Measurements from ENCODE around the gene ATP1A4.

Gene ATP1A4

GRCh38 chr1:160207771-160208556 lies 56.6 kb downstream of the ATP1A4 start:
- no peak for DNase-seq

GRCh38 chr1:160208557-160209320 lies 57.3 kb downstream of the ATP1A4 start:
- no peak for DNase-seq

GRCh38 chr1:160209321-160210046 lies 58.1 kb downstream of the ATP1A4 start:
- no peak for DNase-seq

- no peak for DNase-seq
Measured at GRCh38 chr1:160210561-160210960, 59.2 kb downstream of the ATP1A4 start.

GRCh38 chr1:160211046-160211790 lies 59.8 kb downstream of the ATP1A4 start:
- DNase-seq: no peak

GRCh38 chr1:160214481-160215140 lies 63.2 kb downstream of the ATP1A4 start:
- DNase-seq: no peak

- DNase-seq: no peak
Measured at GRCh38 chr1:160216301-160216700, 64.9 kb downstream of the ATP1A4 start.

- DNase-seq: peak; percentile 30
Measured at GRCh38 chr1:160217481-160218051, 66.2 kb downstream of the ATP1A4 start.

GRCh38 chr1:160219062-160219929 lies 67.9 kb downstream of the ATP1A4 start:
- peak; percentile 22 for DNase-seq

- DNase-seq: no peak
Measured at GRCh38 chr1:160220301-160220700, 68.9 kb downstream of the ATP1A4 start.

GRCh38 chr1:160221089-160221488 lies 69.7 kb downstream of the ATP1A4 start:
- DNase-seq: no peak

- DNase-seq: no peak
Measured at GRCh38 chr1:160222546-160222945, 71.1 kb downstream of the ATP1A4 start.

GRCh38 chr1:160224606-160225005 lies 73.2 kb downstream of the ATP1A4 start:
- no peak for DNase-seq

- no peak for DNase-seq
Measured at GRCh38 chr1:160225345-160225744, 73.9 kb downstream of the ATP1A4 start.

GRCh38 chr1:160226623-160227022 lies 75.2 kb downstream of the ATP1A4 start:
- no peak for DNase-seq

- DNase-seq: no peak
Measured at GRCh38 chr1:160227034-160227433, 75.6 kb downstream of the ATP1A4 start.

GRCh38 chr1:160227561-160227960 lies 76.2 kb downstream of the ATP1A4 start:
- no peak for DNase-seq

GRCh38 chr1:160228431-160228830 lies 77.0 kb downstream of the ATP1A4 start:
- no peak for DNase-seq

GRCh38 chr1:160232911-160233310 lies 81.5 kb downstream of the ATP1A4 start:
- no peak for DNase-seq

All from NCI-H1092 treated with DMSO at 0.1 percent for 48 hours (cell line).